ENCODE measurements around the gene PAIP2.

DNA sequence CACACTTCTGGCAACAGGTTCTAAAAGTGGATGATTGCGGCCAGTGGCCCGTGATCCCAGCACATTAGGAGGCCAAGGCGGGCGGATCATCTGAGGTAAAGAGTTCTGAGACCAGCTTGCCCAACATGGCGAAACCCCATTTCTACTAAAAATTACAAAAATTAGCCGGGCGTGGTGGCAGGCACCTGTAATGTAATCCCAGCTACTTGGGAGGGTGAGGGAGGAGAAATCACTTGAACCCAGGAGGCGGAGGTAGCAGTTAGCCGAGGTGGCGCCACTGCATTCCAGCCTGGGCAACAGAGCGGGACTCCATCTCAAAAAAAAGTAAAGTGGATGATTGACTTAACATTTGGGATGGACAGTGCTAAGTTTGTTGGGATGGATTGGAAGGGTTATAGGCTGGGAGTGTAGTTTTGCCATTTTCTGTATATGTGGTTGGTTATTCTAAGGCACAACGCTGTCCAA is 44.8 kb upstream of the PAIP2 start:
- TF ChIP-seq, protein P1, sequence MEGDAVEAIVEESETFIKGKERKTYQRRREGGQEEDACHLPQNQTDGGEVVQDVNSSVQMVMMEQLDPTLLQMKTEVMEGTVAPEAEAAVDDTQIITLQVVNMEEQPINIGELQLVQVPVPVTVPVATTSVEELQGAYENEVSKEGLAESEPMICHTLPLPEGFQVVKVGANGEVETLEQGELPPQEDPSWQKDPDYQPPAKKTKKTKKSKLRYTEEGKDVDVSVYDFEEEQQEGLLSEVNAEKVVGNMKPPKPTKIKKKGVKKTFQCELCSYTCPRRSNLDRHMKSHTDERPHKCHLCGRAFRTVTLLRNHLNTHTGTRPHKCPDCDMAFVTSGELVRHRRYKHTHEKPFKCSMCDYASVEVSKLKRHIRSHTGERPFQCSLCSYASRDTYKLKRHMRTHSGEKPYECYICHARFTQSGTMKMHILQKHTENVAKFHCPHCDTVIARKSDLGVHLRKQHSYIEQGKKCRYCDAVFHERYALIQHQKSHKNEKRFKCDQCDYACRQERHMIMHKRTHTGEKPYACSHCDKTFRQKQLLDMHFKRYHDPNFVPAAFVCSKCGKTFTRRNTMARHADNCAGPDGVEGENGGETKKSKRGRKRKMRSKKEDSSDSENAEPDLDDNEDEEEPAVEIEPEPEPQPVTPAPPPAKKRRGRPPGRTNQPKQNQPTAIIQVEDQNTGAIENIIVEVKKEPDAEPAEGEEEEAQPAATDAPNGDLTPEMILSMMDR (IDR thresholded peaks at IDR 0.05): no peak
- no peak for TF ChIP-seq TCF7L2 (IDR thresholded peaks at IDR 0.05; ENCODE audit: low read depth, low read length)
- no peak for TF ChIP-seq POLR2AphosphoS5 (IDR thresholded peaks at IDR 0.05; ENCODE audit: low read depth, low read length)
- TF ChIP-seq, protein P2, sequence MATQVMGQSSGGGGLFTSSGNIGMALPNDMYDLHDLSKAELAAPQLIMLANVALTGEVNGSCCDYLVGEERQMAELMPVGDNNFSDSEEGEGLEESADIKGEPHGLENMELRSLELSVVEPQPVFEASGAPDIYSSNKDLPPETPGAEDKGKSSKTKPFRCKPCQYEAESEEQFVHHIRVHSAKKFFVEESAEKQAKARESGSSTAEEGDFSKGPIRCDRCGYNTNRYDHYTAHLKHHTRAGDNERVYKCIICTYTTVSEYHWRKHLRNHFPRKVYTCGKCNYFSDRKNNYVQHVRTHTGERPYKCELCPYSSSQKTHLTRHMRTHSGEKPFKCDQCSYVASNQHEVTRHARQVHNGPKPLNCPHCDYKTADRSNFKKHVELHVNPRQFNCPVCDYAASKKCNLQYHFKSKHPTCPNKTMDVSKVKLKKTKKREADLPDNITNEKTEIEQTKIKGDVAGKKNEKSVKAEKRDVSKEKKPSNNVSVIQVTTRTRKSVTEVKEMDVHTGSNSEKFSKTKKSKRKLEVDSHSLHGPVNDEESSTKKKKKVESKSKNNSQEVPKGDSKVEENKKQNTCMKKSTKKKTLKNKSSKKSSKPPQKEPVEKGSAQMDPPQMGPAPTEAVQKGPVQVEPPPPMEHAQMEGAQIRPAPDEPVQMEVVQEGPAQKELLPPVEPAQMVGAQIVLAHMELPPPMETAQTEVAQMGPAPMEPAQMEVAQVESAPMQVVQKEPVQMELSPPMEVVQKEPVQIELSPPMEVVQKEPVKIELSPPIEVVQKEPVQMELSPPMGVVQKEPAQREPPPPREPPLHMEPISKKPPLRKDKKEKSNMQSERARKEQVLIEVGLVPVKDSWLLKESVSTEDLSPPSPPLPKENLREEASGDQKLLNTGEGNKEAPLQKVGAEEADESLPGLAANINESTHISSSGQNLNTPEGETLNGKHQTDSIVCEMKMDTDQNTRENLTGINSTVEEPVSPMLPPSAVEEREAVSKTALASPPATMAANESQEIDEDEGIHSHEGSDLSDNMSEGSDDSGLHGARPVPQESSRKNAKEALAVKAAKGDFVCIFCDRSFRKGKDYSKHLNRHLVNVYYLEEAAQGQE (IDR thresholded peaks at IDR 0.05; ENCODE audit: insufficient read depth in 1 of 2, low read depth in 2 of 2, low read length in 1 of 2): no peak
- TF ChIP-seq SIN3A (IDR thresholded peaks at IDR 0.05; ENCODE audit: borderline replicate concordance, insufficient read depth, low read depth, low read length): no peak

Data from Panc1 (cell line).